ENCODE data around the gene ASB5. TPM values are rescaled to one million over a fixed set of nuclear protein-coding genes. Genes with fewer than 3 reads are reported as not detected.

Gene ASB5
- total RNA-seq, 1 experiment from 2014 or later, result not detected

DNA sequence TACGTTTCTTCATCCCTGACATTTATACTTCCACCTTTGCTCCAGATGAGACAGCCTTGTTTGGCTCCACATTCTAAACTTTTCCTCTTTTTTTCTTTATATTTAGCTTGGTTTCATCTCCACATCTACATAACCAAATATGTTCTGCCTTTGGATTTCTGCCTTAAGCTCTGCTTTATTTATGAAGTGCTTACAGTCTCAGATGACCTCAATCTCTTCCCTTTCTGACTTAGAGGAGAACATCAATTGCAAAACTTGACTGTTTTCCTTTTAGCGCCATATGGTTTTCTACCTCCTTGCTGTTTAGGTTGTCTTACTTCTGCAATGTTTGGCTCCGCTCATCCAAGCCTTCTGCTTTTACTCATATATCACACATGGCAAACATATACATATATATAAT lies 7.5 kb downstream of the ASB5 start:
- H3K4me1 Mint-ChIP-seq (ENCODE audit: low read depth, unreplicated experiment), result no peaks in the 10 kb centered on the region
- H3K4me1 ChIP-seq, result no peaks in the 10 kb centered on the region
- no peaks in the 10 kb centered on the region for H3K27me3 ChIP-seq (replicated peaks; ENCODE audit: control insufficient read depth, insufficient read depth, low read length)
- intact Hi-C loops (cut with micrococcal nuclease; ENCODE audit: unreplicated experiment), result no loop called here
- H3K36me3 ChIP-seq (ENCODE audit: control insufficient read depth, insufficient read depth, low read length), result no peaks in the 10 kb centered on the region
- H3K9me3 ChIP-seq, result no peaks in the 10 kb centered on the region
- no peak overlapping the region for H3K4me3 Mint-ChIP-seq (ENCODE audit: unreplicated experiment)
- ChIA-PET POLR2A (no interaction called here), CTCF (no interaction called here)
- no peak for DNase-seq
- TF ChIP-seq, protein P1, sequence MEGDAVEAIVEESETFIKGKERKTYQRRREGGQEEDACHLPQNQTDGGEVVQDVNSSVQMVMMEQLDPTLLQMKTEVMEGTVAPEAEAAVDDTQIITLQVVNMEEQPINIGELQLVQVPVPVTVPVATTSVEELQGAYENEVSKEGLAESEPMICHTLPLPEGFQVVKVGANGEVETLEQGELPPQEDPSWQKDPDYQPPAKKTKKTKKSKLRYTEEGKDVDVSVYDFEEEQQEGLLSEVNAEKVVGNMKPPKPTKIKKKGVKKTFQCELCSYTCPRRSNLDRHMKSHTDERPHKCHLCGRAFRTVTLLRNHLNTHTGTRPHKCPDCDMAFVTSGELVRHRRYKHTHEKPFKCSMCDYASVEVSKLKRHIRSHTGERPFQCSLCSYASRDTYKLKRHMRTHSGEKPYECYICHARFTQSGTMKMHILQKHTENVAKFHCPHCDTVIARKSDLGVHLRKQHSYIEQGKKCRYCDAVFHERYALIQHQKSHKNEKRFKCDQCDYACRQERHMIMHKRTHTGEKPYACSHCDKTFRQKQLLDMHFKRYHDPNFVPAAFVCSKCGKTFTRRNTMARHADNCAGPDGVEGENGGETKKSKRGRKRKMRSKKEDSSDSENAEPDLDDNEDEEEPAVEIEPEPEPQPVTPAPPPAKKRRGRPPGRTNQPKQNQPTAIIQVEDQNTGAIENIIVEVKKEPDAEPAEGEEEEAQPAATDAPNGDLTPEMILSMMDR (IDR thresholded peaks at IDR 0.05; ENCODE audit: insufficient read depth in 1 of 2, low read depth in 1 of 2, low read length in 1 of 2, severe bottlenecking in 1 of 2, unreplicated experiment in 1 of 2), result no peak
- no peaks in the 10 kb centered on the region for H3K27me3 Mint-ChIP-seq (ENCODE audit: insufficient read depth, unreplicated experiment)
- no peaks in the 10 kb centered on the region for H3K36me3 Mint-ChIP-seq (ENCODE audit: insufficient read depth, unreplicated experiment)
- H3K9me3 Mint-ChIP-seq (ENCODE audit: unreplicated experiment), result no peaks in the 10 kb centered on the region
- BruUV-seq (replicated peaks), result no TSS peak
- no peak overlapping the region for H3K27ac Mint-ChIP-seq (ENCODE audit: unreplicated experiment)
- no peak overlapping the region for H3K4me3 ChIP-seq (ENCODE audit: low read depth, low read length)

DNA sequence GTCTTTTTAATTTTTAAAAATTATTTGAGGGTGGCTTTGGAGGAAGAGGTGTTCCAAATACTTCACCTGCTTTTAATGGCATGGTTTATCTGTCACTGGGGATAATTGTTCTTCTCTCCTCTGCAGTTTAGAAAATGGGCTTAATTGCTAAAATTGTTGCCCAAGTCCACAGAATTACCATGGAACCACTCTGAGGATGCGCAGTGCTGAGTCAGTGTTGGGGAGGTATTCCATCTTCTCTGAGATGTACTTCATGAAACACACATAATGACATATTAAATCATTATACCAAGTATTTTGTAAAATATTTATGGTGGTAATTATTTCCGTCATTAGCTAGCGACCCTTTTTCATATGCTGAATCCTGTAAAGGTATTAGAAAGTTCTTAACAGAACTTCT lies 8.0 kb downstream of the ASB5 start:
- no peak overlapping the region for H3K4me3 ChIP-seq (ENCODE audit: low read depth, low read length)
- ChIA-PET POLR2A (no interaction called here), CTCF (no interaction called here)
- no peaks in the 10 kb centered on the region for H3K9me3 Mint-ChIP-seq (ENCODE audit: unreplicated experiment)
- no peak overlapping the region for H3K27ac Mint-ChIP-seq (ENCODE audit: unreplicated experiment)
- H3K4me3 Mint-ChIP-seq (ENCODE audit: unreplicated experiment), result no peak overlapping the region
- BruUV-seq (replicated peaks), result no TSS peak
- no peaks in the 10 kb centered on the region for H3K36me3 ChIP-seq (ENCODE audit: control insufficient read depth, insufficient read depth, low read length)
- H3K4me1 Mint-ChIP-seq (ENCODE audit: low read depth, unreplicated experiment), result no peaks in the 10 kb centered on the region
- no peak for DNase-seq
- intact Hi-C loops (cut with micrococcal nuclease; ENCODE audit: unreplicated experiment), result no loop called here
- H3K36me3 Mint-ChIP-seq (ENCODE audit: insufficient read depth, unreplicated experiment), result no peaks in the 10 kb centered on the region
- no peaks in the 10 kb centered on the region for H3K9me3 ChIP-seq
- no peaks in the 10 kb centered on the region for H3K27me3 ChIP-seq (replicated peaks; ENCODE audit: control insufficient read depth, insufficient read depth, low read length)
- H3K4me1 ChIP-seq, result no peaks in the 10 kb centered on the region
- H3K27me3 Mint-ChIP-seq (ENCODE audit: insufficient read depth, unreplicated experiment), result no peaks in the 10 kb centered on the region
- TF ChIP-seq, protein P1 (IDR thresholded peaks at IDR 0.05; ENCODE audit: insufficient read depth in 1 of 2, low read depth in 1 of 2, low read length in 1 of 2, severe bottlenecking in 1 of 2, unreplicated experiment in 1 of 2), result no peak

DNA sequence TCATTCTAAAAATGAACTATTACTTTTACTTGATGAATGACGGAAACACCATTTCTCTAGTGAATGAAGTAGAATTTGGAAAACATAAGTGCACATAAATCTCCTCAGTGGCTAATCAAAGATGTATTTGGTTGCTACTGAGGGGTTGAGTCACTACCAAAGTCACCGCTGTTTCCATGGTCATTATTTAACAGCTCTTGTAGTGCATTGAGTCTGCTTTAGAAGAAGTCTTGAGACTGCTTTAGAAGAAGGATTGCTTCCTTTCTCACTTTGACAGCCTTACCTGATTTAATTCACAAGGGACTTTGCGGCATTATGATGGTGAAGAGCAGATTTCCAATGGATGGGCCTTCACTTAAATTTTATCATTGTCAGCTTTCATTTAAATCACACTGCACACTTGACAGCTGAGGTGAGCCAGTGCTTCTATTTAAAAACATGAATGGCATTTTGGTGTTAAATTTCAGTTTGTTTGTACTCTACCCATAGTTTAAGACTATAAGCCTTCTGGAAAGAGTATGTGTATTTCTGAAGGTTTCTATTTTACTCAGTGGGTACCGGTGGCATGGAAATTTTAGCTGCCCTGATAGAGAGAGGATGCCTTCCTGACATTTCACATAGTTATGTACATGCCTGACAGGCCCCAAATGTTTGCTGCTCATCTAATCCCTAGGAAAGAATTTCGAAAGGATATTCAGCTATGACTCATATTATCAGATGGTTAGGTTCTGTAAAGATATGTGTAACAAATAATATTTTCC lies 9.5 kb downstream of the ASB5 start:
- H3K4me1 ChIP-seq, result no peaks in the 10 kb centered on the region
- H3K4me3 Mint-ChIP-seq (ENCODE audit: unreplicated experiment), result no peak overlapping the region
- H3K36me3 ChIP-seq (ENCODE audit: control insufficient read depth, insufficient read depth, low read length), result no peaks in the 10 kb centered on the region
- no peak overlapping the region for H3K27ac Mint-ChIP-seq (ENCODE audit: unreplicated experiment)
- H3K9me3 Mint-ChIP-seq (ENCODE audit: unreplicated experiment), result no peaks in the 10 kb centered on the region
- no peaks in the 10 kb centered on the region for H3K27me3 ChIP-seq (replicated peaks; ENCODE audit: control insufficient read depth, insufficient read depth, low read length)
- H3K4me3 ChIP-seq (ENCODE audit: low read depth, low read length), result no peak overlapping the region
- DNase-seq, result no peak
- no peaks in the 10 kb centered on the region for H3K9me3 ChIP-seq
- intact Hi-C loops (cut with micrococcal nuclease; ENCODE audit: unreplicated experiment), result no loop called here
- CTCF ChIA-PET, result no interaction called here
- no TSS peak for BruUV-seq (replicated peaks)
- no peaks in the 10 kb centered on the region for H3K36me3 Mint-ChIP-seq (ENCODE audit: insufficient read depth, unreplicated experiment)
- TF ChIP-seq, protein P1 (IDR thresholded peaks at IDR 0.05; ENCODE audit: insufficient read depth in 1 of 2, low read depth in 1 of 2, low read length in 1 of 2, severe bottlenecking in 1 of 2, unreplicated experiment in 1 of 2), result no peak
- no peaks in the 10 kb centered on the region for H3K4me1 Mint-ChIP-seq (ENCODE audit: low read depth, unreplicated experiment)
- POLR2A ChIA-PET, result no interaction called here
- H3K27me3 Mint-ChIP-seq (ENCODE audit: insufficient read depth, unreplicated experiment), result no peaks in the 10 kb centered on the region
